HG03103 (cell line): ENCODE data around the gene UPF3A.
"Not testable (repeated sequence)": the region's sequence is repeated elsewhere in the genome, so short reads cannot be mapped to it uniquely, and the experiment has no call there.

Experiments
- ATAC-seq: cut with Tn5 transposase; IDR thresholded peaks from one replicate; pipeline ENCODE4 v1.9.1; 2021; ENCODE audit warnings: low read depth; ENCODE audit not compliant: unreplicated experiment

Gene UPF3A

DNA sequence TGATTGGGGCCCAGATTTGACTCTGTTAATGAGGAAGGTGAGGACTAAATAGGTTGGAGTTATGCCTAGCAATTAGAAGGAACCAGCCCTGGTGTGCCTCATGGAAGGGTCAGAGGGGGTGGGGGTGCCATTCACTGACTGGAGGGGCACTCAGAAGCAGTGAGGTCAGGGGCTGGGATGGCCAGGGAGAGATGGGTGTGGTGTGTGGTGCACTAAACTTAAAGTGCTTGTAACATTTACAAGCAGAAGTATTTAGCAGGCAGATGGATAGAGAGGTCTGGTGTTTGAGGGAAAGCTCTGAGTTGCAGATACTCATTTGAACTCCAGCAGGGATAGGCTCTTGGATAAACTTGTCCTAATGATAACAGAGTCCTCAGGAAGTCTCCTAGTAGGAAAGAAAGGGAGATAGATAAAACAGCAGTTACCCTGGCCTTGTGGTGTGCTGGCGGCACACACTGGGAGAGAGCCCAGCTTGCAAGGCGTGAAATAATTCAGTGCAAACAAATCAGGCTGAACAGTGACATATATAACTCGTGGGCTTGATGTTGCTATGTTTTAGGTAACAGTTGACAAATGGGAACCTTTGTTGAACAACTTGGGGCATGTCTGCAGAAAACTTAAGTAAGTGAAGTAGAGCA lies 20.0 kb upstream of the UPF3A start:
- ATAC-seq: no peak

DNA sequence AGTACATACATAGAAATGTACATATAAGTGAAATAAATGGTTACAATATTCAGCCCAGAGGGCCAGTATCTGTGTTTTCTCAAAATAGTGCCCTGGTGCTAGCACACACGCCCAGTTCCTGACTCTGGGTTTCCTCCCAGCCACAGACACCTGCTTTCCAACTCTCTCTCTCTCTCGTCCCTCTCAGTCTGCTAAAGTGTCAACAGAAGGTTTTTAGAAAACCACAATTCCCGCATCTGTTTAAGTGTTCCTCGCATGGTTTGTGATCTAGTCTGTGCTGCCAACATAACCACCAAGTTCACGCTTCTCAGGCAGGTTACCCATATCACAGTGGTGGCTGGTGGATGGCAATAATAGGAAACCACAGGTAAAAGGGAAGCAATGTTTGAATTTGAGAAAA lies 17.8 kb upstream of the UPF3A start:
- ATAC-seq: no peak

DNA sequence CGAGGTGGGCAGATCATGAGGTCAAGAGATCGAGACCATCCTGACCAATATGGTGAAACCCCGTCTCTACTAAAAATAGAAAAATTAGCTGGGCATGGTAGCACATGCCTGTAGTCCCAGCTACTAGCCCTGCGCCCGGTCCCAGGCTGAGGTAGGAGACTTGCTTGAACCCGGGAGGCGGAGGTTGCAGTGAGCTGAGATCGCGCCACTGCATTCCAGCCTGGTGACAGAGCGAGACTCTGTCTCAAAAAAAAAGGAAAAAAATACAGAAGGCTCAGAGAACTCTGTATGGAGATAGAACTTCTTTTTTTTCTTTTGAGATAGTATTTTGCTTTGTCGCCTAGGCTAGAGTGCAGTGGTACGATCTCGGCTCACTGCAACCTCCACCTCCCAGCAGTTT lies 17.1 kb upstream of the UPF3A start:
- ATAC-seq: not testable (repeated sequence)

DNA sequence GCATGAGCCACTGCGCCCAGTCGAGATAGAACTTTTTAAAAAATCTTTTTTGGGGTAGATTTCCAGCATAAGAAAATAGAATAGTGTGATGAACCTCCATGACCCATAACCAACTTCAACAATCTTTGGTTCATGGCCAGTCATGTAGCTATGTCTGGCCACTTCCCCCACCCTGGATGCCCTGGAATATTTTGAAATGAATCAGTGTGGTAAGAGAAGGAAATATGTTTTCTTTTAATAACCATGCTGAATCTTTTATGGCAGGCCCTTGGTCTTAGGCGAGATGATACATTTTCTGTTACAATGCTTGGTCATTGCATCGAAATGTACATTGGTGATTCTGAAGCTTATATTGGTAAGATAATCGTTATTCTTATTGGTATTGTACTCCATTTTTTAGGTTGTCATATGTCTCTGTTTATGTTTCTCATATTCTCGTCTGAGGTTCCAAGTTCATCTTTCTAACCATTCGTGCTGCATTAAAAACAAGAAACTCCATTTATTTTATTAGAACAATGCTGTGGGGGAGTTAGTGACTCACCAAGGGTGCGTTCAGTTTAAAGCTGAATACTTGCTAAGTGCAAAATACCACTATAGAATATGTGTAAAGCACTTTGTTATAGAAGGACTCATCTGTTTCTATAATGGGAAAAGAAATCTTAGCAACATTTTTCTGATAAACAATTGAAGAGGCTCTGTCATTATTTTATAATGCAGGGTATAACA lies 16.4 kb upstream of the UPF3A start:
- no peak for ATAC-seq

DNA sequence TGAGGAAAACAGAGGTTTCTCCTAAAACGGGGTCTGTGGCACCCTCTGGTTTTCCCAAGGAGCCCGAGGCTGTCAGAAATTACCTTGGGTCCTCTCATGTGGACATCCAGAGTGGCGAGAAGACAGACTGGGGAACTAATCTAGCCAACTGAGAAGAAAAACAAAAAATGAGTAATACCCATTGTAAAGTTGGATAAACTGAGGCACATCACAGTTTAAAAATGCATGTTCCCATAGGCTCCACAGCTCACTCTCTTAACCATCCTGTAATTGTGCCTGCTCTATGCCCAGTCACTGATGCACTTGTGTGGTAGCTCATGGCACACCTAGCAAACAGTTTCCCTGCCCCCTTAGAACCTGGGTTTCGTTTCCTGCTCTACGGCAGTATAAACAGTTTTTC lies 15.2 kb upstream of the UPF3A start:
- ATAC-seq: no peak

DNA sequence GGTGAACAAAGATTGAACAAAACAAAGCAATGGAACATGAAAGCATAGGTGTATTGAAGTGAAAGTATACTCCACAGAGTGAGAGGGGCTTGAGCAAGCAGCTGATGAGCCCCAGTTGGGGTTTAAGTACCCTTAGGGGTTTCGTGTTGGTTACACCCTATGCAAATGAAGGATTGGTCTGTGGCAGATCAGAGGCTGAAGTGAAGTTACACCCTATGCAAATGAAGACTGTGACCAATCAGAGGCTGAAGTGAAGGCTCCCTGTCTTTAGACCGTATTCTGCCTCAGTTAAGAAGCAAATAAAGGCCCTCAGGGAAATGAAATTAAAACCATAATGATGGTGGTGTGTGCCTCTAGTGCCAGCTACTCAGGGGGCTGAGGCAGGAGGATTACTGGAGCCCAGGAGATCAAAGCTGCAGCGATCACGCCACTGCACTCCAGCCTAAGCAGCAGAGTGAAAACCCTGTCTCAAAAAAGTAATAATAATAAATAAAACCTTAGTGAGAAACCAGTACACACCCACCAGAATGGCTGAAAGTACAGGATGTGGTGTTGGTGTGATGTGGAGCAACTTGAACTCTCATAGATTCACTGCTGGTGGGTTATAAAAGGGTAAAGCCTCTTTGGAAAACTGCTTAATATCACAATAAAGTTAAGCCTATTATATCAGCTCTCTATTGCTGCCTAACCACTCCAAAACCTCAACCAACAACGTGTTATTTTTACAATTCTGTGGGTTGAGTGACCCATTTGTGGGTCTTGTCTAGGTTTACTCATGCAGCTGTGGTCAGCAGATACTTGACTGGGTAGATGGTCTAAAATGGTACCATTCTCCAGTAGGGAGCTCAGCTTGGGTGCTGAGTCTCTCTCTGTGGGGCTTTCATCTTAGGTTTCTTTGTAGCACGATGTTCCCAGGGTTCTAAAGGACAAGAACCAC lies 12.8 kb upstream of the UPF3A start:
- ATAC-seq: no peak

DNA sequence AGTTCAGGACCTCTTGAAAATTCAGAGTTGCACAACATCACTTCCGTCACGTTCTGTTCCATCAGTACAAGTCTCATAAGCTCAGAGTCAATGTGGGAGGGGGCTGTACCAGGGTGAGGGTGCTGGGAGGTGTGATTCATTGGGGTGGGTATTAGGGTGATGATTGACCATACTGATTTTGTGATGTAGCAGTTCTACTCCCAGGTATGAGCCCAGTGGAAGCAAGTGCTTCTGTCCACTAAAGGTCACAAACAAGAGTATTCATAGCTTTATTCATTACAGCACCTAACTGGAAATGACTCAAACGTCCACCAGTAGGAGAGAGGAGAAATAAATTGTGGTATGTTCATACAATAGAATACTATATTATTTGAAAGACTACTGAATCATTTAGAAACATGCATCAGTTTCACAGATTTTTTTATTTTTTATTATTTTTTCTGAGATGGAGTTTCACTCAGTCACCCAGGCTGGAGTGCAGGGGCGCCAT lies 12.1 kb upstream of the UPF3A start:
- ATAC-seq: no peak

DNA sequence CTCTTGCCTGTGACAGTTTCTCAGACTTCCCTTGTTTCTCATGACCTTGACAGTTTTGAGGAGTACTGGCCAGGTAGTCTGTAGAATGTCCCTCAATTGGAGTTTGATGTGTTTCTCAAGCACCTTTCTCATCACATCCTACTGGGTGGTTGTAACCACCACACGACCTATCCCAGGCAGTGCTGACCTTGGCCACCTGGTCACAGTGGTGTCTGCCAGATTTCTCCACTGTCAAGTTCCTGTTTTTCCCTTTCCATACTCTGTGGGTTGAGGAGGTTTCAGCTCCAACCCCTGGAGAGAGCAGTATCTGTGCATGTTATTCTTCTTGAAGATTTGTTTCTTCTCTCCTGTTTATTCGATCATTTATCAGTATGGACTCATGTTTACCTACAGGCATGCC lies 8.4 kb upstream of the UPF3A start:
- no peak for ATAC-seq

DNA sequence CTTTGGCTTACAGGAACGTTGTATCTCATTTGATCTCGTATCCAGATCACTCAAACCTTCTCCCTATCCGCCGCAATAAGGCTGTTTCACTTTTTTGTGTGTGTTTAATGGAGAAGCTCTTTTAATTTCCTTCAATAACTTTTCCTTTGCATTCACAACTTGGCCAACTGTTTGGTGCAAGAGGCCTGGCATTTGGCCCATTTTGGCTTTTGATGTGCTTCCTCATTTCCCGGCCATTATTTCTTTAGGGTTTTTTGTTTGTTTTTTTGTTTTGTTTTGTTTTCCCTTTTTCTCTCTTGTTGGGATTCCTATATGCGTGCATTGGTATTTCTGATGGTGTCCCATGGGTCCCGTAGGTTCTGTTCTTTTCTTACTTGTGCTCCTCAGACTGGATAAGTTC lies 6.1 kb upstream of the UPF3A start:
- ATAC-seq: no peak

DNA sequence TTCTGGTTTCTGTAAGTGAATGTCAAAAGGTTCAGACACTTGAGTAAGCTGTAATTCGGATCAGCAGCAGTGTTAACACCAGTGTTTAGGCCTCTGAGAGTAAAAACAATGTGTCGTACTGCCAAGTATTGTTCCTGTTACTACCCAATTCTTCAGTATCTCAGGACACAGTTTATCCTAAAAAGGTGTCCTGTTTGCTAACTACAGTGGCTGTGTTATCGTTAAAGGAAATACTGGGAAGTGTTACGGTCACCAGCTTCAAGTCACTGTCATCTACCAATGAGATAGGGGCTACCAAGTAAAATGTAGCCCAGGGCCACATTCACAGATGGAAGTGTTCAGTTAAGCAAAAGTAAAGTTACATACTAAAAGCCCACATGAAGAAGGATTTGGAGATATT lies 2.3 kb upstream of the UPF3A start:
- ATAC-seq: no peak

DNA sequence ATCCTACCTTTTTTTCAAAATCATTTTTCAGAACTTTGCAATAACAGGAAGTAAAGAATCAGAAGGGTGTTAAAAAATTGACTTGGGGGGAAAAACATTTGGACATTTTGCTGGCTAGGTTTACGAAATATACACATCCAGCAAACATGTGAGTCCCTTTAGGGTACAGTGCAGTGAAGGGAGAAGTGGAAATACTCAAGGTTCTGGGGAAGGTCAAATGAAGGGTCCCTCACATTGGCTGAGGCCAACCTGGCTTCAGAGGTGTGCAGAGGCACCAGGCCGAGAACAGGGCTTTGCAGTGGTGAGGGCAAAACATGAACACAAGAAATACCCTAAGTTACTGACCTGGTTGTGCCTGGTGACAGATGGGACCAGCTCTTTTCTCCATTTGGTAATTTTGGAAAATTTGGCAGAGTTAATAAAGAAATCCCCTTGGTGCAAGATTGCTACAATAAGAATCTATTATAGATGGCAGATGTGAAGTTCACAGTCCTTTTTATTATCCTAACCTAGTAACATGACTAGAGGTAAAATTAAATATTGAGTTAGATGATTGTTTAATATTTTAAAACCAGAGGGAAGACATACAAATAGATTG lies 1.5 kb upstream of the UPF3A start:
- ATAC-seq: no peak

DNA sequence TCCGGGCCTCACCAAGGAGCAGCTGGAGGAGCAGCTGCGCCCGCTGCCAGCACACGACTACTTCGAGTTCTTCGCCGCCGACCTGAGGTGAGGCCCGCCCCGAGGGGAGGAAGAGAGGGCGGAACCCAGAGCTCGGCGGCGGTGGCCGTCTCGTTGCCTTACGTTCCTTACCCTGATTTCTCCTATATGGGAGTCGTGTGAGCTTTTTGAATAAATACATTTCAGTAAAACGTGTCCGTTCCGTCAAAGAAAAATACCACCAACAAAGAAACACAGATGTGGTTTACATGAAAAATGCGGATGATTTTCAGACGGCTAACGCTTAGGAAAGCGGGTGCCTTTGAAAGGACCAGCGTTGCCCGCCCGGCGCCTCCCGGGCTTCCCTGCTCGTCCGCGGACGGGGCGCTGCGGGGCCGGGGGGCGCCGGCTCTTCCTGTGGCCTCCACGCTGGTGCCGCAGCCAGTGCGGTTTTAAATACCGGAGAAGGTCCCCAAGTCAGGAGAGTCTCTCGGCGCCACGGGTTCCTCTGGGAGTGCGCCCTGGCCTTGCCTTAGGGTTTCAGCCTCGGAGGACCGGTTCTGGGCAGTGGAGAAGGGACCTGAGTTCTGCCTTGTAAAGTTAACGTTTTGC lies 755 bp downstream of the UPF3A start:
- peak; percentile 37 for ATAC-seq

DNA sequence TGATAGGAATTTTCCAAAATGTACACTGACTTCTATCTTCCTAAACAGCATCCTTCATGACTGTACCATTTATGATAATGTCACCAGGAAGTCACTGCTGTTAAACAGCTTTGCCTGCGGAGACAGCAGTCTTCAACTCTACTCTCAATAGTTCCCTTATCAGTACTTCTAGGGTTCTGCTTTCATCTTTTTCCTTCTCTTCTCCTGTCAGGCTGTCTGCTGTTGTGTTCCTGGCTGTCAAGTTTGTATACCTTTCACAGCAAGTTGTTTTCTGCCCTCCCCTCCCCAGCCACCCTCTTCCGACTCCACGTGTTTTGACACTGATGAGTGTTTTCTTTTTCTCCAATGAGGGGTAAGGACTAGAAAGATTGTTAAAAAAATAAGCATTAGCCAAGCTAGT lies 2.2 kb downstream of the UPF3A start:
- ATAC-seq: no peak

DNA sequence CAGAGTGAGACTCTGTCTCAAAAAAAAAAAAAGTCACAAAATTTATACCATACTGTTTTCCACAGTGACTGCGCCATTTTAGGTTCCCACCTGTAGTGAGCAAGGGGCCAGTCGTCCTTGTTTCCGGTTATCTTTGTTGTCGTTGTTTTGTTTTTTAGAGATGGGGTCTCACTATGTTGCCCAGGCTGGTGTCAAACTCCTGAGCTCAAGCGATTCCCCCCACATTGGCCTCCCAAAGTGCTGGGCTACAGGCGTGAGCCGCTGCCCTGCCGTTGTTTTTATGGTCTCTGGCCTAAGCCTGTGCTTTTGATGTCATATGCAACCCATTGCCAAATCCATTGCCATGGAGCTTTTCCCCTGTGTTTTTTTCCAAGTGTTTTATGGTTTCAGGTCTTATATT lies 3.3 kb downstream of the UPF3A start:
- no peak for ATAC-seq

DNA sequence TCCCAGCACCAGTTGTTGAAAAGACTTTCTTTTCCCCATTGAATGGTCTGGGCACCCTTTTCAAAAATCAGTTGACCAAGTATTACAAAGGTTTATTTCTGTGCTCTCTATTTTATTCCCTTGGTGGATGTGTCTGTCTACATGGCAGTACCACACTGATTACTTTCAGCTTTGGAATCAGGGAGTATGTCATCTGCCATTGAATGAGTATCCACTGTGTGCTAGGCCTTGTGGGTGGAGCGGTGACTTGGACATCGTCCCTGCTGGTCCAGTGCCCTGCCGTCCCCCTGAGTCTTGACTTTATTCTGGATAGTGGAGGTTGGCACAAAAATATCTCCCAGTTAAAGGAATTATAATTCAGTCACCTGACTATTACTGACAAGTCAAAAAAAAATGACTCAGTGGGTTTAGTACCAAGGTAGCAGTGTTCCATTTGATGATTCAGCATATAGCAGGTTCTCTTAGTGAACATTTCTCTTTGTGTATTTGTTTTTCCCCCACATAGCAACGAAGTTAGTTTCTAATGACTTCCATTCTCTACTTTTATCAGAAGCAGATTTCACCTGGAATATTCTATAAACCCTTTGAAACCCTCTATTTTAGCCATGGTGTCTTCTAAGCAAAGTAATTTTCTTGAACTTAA lies 3.9 kb downstream of the UPF3A start:
- no peak for ATAC-seq

DNA sequence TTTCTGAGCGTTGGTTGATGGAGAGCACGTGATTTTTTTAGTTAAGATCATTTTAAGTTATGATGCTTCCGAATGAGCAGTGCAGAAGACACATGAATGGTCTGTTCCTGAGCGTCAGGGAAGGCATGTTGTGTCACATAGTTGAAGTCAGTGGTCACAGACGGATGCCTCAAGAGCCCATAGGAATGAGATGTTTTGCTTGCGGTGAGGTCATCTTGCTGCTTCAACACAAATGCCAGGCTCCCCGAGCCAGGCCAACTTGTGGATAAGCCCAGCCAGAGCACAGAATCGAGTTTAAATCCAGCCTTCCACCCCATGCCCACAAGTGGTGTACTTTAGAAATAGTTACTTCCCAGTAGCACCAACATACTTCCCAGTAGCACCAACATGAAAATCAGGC lies 5.4 kb downstream of the UPF3A start:
- no peak for ATAC-seq

DNA sequence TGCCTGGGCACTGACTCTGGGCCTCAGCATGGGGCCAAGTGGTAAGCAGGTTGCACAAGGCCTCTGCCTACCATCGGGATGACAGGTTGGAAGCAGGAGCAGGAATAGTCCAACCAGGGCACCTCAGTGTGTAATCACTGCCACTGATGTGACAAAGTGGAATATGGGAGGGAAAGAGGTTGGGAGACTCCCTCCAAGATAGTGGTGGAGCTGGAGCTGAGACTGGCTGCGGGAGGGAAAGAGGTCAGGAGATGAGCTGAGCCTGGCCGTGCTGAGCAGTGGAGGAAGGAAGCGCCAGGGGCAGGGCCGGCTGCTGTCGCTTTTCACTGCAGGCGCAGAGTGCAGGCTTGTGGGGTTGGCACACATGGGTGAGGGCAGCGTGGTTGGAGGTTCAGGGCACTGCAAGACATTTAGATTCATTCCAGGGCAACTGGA lies 6.8 kb downstream of the UPF3A start:
- no peak for ATAC-seq

DNA sequence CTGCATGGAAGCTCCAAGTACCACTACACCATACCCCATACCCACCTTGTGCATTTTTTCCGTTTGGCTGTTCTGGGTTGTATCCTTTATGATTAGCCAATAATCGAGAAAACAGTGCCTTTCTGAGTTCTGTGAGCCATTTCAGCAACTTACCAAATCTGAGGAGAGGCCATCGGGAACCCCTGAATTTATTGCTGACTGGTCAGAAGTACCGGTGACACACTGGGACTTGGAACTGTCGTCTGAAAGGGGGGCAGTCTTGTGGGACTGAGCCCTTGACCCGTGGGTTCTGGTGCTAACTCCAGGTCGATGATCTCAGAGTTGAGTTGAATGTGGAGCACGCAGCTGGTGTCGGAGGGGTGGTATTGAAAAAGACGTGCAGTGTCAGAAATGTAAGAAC lies 15.0 kb downstream of the UPF3A start:
- ATAC-seq: no peak

DNA sequence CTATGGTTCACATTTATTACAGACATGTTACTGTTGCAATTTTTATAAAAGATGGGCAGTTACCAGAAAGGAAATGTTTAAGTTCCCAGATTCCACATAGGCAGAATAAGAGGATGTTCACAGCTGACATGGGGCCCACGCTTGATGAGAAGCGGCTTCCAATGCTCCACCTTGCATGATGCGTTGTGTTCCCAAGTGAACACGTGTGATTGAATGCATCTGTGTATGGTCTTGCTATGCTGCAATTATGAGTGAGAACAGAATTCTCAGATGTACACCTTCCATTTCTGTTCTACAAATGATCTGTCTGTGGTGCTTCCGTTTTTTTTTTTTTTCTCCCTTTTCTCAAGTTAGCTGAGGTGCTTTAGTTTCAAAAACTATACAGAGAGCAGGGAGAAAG lies 15.5 kb downstream of the UPF3A start:
- ATAC-seq: no peak

DNA sequence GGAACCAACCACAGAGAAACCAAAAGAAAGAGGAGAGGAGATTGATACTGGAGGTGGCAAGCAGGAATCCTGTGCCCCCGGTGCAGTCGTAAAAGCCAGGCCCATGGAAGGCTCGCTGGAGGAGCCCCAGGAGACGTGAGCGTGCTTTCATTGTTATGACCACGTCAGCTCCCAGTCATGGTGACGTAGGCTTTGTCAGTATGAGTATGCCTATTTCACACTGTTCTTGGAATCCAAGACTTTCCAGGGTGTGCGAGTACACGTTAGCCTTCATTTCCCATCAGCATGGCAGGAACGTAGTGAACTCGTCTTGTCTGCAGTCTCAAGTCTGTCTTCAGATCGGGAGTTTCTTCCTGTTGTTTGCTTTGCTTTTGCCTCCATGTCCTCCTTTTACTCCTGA lies 17.5 kb downstream of the UPF3A start:
- no peak for ATAC-seq
